H4 (cell line): Measurements from ENCODE around the gene VTA1. TPM values are rescaled to one million over a fixed set of nuclear protein-coding genes. Genes with fewer than 3 reads are reported as not detected.
A peak's percentile ranks its signal among the peaks of the same experiment; 100 is the strongest.
"Not testable (repeated sequence)": the region's sequence is repeated elsewhere in the genome, so short reads cannot be mapped to it uniquely, and the experiment has no call there.

ENCODE experiments used
- DNase-seq: peaks from one replicate; pipeline ENCODE4 v3.0.0-alpha.2; 2015; ENCODE audit warnings: low spot score
- total RNA-seq: library from RNA; depleted of rRNA; stranded (reverse); fragments of >200 nt; shearing (Covaris generic); gene quantifications from 2 replicates; pipeline ENCODE4 v1.2.3, GENCODE V29; 2014; rRNA removed

Gene VTA1, protein sequence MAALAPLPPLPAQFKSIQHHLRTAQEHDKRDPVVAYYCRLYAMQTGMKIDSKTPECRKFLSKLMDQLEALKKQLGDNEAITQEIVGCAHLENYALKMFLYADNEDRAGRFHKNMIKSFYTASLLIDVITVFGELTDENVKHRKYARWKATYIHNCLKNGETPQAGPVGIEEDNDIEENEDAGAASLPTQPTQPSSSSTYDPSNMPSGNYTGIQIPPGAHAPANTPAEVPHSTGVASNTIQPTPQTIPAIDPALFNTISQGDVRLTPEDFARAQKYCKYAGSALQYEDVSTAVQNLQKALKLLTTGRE
- total RNA-seq = 53.7 and 66.7 TPM in 2 replicates

DNA sequence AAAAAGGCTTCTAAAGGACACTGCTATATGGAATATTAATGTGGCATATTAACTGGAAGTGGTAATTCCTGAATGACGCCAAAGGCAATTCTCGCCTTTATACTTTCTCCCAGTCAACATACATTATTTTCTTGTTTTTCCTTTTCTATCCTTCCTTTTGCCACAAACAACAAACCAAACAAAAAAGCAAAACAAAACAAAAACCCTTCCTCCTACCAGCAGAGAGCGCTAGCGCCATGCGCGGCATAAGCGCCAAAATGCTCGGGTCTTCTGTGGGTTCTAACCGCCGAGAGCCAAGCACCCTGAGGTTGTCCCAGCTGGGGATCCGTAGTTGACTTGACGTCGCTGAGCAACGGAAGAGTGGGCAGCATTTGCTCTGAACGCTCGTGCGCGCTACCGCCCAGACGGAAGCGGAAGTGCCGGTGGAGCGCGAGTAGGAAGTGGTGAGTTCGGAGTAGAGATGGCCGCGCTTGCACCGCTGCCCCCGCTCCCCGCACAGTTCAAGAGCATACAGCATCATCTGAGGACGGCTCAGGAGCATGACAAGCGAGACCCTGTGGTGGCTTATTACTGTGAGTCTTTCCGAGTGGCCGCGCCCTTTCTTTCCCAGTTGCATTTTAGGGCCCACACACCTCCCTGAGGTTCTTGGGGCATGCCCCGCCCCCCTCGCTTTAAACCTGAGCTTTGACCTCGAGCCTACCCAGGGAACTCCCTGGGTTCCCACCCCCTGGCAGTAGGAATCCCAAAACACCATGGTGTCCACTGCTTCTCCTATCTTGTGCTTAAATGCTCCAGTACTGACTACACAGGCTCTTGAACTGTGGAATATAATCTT is at the start of gene VTA1, which contains the start of gene NMBR:
TSS of gene VTA1 (plus strand) at position 436 of the 835 bp plus-strand sequence. CDS start at position 461, 25 bp downstream.
TSS of gene NMBR (minus strand) at position 295 of the 835 bp plus-strand sequence. CDS start 58,464 bp downstream, outside the sequence.
- peak; percentile 98 for DNase-seq

DNA sequence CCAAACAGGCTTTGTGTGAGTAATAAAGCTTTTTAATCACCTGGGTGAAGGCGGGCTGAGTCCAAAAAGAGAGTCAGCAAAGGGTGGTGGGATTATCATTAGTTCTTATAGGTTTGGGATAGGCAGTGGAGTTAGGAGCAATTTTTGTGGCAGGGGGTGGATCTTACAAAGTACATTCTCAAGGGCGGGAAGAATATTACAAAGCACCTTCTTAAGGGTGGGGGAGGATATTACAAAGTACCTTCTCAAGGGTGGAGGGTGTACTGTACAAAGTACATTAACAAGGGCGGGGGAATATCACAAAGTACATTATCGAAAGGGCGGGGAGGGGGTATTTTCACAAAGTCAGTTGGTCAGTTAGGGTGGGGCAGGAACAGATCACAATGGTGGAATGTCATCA is 42.2 kb upstream of the VTA1 start:
- not testable (repeated sequence) for DNase-seq

DNA sequence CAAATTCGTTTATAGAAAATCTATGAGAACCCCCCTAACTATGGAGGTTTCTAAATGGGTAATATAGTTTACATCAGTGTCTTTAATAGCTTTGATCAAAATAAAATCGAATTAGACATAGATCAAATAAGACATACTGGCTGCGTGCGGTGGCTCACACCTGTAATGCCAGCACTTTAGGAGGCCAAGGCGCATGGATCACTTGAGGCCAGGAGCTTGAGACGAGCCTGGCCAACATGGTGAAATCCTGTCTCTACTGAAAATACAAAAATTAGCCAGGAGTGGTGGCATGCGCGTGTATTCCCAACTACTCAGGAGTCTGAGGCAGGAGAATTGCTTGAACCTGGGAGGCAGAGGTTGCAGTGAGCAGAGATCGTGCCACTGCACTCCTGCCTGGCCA is 36.2 kb upstream of the VTA1 start:
- not testable (repeated sequence) for DNase-seq

DNA sequence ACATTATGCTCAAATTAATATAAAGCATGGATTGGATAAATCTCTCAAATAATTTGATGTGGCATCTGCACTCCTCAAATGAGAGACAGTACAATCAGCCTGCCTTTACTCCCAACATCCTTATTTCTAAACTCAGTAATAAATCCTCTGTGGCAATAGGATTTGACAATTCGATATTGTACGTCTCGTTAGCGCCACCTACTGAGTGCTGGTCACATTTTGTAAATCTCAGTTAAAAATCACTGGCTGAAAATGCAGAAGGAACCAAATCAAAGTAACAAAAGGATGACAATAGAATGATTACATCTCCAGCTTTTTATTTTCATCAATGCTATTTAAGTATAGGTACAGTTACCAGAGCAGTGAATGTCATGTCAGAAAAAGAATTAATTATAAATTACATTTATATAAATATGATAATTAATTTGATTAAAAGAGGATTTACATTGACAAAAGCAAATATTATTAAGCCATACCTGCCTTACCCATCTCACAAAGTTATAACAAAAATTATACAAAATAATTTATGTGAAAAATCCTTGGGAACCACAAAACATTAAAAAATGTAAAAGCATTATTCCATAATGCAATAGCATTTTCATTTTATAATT is 34.5 kb upstream of the VTA1 start:
- peak; percentile 43 for DNase-seq

DNA sequence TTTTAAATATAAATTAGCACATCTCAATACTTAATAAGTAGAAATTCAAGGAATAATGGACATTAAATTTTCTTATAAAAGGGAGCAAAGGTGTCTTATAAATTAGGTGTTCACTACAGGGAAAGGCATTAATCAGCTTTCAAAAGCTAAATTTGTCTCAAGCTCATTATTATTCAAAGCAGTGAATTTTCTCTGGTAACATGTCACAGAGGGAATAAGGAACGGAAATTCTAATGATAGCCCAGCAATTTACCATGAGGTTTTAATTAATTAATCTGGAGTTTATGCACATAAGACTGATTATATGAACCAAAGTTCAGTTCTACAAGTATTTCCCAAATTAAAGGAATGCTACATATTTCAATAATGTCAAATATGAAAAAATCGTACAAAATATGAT is 29.7 kb upstream of the VTA1 start:
- no peak for DNase-seq

DNA sequence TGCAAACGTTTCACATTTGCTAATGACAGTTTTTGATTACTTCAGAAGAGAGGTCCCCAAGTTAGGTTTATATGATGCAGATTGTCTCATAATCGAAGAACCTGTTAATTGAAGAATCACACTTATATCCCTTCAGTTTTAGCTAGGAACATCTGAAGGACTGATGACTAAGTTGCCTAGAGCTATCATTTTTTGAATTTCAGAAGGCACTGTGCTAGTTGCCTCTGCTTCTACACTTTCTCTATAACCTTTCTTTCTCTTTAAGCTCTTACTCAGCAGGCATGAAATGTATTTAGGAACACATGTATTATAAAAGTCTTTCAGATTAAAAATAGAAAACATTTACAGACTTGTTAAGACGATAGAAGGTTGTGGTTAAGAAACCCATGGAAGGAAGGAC is 28.7 kb upstream of the VTA1 start:
- no peak for DNase-seq

DNA sequence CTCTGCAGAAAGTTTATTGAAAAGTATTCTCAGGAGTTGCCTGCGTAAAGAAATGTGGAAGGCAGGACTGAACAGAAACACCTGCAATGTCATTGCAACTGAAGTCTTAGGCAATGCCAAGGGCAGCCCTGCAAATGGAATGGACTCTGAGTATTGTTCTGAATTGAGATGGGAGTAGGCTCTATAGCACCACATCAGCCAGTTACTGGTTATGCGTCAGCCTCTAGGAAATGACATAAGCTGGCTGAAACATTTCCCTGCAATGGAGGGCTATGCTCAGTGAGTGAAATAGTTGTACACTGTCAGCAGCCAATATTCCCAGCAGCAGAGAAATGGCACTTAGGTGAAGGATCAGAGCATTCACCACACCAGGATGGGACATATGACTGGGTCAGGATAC is 28.1 kb upstream of the VTA1 start:
- no peak for DNase-seq

DNA sequence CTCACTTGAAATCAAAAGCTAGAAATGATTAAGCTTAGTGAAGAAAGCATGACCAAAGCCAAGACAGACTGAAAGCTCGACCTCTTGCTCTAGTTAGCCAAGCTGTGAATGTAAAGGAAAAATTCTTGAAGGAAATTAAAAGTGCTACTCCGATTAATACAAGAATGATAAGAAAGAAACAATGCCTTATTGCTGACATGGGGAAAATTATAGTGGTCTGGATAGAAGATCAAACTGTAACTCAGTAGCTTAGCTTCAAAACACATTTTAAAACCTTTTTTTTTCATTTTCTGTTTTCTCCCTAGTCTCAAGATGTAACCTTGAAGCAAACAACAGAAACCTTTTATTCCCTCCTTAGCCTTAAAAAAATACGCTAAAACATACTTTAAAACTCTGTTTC is 25.7 kb upstream of the VTA1 start:
- no peak for DNase-seq

DNA sequence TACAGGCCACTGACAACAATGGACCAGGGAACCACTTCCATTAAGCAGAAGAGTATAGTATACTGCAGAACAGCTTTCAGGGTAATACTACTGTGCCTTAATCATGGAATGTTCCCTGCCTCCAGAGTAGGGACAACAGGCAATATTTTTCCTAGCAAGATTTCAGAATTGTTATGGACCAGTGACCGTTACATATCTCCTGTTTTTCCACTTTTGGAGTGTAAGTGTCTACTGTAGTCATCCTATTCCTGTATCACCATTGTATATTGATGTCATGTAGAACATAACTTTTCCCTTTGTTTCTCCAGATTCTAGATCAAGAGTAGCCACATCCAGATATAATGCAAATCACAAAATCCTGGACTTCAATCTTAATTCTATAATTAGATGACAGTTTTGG is 16.2 kb upstream of the VTA1 start:
- no peak for DNase-seq

DNA sequence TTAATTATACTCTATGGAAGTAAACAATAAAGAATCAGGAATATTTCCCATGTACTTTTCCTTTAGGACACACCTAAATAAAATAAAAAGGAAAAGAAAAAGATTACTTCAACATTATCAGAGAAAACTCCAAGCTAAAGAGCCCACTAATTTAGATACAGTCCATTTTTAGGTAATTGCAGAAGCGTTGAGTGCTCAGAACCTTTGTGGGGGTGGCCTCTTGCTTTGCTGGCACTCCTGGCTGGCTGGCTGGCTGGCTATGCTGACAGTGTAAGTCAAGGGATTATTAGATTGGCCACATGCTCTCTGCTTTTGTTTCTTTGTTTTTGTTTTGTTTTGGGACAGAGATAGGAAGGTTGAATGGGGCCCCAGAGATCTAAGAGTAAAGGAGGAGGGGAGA is 14.4 kb upstream of the VTA1 start, which contains the start of gene GJE1:
TSS of gene GJE1 (plus strand) at position 301 of the 400 bp plus-strand sequence. CDS start 234 bp downstream, outside the sequence.
- no peak for DNase-seq

DNA sequence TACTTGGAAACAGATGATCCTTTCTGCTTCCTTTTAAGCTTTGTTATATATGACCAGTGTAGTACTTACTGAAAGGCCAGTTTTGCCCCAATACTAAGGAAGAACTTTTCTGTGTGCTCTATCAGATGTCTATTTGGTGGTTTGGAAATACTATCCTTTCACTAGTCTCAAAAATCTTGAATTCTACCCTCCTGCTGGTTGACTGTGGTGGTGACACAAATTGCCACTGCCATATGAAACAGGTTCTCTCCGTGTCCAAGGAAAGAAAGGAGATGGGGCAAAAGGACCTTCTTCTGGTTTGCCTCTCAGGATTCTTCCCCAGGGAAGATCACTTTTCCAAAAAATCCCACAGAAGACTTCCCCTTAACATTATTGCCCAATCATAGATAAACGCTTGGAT is 8.2 kb upstream of the VTA1 start:
- no peak for DNase-seq

DNA sequence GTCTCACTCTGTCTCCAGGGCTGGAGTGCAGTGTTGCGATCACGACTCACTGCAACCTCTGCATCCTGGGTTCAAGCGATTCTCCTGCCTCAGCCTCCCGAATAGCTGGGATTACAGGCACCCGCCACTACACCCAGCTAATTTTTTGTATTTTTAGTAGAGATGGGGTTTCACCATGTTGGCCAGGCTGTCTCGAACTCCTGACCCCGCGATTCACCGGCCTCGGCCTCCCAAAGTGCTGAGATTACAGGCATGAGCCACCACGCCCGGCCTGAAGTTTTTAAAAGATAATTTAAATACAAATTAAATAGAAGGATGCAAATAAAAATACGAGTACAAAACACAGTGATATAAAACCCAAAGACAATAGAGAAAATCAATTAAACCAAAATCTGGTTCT is 5.5 kb upstream of the VTA1 start:
- DNase-seq = not testable (repeated sequence)

DNA sequence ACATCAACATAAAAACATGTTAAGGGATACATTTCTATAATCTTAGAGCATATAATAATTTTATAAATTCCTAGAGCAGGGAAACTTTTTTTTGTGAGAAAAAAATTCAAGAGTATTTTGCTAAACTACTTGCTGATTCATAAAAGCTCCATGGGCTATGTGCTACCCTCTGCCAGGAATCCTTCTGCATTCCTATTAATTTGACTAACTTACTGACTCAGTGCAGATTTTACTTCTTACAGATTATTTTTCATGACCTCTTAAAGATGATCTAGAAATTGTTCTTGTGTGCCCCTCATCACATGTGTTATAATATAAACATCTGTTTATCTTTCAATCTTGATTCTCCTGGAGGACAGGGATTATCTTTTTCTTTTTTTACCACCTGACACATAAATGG is 5.7 kb downstream of the VTA1 start:
- DNase-seq = no peak

DNA sequence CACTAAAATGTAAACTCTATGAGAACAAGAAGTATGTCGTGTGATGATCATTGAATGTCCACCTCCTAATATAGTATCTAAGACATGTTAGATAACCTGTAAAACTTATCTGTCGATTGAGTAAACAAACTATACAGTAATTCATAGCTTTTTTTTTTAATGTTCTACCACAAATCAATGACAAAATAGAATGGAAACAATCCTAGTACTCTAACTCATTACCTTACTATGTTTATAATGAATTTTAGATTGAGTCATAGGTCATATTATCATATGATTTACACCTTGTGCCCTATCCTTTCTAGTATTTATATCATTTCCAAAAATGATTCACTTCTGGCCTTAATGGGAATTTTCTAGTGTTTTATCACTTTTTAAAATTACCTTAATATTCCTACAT is 6.1 kb downstream of the VTA1 start:
- DNase-seq = no peak

DNA sequence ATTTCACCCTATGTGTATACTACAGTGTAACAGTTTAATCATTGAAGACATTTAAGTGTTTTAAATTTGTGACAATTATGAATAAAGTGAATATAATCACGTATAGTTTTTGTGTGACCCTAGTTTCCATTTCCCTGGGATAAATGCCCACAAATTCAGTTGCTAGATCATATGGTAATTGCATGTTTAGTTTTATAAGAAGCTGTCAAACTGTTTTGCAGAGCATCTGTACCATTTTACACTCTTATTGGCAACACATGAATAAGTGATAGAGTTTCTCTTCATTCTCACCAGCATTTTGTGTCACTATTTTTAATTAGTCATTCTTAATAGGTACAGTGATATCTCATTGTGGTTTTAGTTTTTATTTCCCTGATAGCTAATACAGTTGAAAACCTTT is 7.3 kb downstream of the VTA1 start:
- no peak for DNase-seq

DNA sequence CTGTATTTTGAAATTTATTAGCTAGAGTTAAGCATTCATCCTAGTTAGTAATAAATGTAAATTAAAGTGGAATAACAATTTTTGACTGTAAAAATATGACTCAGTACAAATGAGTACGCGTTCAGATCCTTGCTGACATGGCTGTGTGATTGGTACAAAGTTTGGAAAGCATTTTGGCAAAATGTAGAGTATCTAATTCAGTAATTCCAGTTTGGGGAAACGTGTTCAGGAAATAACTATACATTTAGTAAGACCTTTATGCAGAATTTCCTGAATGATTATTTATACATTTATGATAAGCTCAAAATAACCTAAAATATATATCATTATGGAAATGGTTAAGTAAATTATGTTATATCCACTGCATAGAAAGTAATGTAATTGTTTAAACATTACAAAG is 8.0 kb downstream of the VTA1 start:
- DNase-seq = no peak

DNA sequence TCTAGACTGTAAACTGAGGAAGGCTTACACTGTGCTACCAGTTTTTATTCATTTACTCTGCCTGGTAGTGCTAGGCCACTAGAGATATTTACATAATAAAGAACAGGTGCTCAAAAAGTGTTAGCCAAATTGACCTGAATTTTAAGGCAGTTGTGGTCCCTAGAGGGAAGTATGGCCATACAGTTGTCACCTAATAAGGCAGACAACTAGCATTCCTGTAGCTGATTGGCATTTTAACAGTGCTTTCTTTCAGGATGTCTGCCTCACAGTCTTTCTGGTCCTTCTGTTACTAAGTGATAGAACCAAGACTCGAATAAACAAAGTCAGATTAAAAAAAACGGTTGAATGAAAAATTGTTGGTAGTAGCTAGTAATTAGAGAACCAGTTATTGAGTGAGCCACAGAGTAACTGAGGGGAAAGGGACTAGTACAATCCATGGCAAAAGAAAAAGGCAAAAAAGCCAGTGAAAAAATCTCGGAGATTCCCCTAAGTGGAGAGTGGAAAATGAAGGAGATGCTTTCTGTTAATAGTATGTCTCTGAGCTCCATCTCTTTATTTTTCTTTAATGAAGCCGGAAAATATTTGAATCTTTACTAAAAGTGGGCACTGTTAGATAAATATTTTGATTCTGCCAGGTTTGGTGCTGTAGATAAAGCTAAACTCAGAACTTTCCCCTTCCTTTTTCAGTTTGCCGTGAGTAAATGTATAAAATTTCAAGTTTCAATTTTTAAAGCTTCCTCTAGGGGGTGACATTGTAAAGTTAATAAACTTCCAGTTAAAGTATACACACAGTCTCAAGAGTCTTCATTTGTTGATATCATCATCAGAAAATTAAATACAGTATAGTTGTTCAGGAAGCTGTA is 9.1 kb downstream of the VTA1 start:
- DNase-seq = peak; percentile 3

DNA sequence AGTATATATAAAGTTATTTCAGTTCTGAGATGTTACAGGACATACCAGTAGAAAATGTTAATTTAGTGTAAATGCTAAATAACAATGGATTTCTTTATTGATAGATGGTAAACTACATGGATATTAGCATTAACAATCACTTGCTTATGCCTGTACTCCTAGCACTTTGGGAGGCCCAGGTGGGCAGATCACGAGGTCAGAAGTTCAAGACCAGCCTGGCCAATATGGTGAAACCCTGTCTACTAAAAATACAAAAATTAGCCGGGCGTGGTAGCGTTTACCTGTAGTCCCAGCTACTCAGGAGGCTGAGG is 9.7 kb downstream of the VTA1 start:
- DNase-seq = not testable (repeated sequence)

DNA sequence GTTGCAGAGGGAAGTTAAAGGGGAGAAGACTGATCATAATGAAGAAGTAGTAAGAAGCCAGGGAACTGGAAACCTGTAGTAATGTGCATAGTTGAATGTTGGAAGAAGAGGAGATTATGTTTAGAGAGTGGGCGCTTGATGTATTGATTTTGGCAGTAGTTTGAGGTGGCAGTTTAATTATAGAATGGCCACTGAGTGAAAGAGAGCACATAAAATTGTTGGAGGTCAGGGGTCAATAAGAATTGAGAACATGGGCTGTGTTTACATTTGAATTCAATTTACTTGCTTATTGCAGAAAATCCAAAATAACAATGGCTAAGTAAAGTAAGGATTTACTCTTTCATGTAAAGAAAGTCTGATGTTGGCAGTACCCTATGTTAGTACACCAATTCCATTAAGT is 15.7 kb downstream of the VTA1 start:
- no peak for DNase-seq

DNA sequence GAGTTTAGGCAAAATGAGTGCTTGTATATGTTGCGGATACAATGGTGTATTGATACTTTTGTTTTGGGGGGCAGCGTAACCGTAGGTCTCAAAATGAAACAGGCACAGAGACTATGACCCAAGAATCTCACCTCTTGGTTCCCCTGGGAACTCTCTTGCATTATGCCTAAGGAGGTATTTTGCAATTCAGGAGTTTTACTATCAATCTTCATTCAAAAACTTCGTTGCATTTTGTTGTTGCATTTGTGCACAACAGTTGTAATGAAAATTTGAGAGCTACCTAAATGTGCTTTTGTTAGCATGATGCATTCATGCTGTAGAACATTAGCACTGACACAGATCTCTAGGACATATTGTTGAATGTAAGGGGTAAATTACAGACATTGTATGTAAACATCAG is 18.2 kb downstream of the VTA1 start:
- no peak for DNase-seq

DNA sequence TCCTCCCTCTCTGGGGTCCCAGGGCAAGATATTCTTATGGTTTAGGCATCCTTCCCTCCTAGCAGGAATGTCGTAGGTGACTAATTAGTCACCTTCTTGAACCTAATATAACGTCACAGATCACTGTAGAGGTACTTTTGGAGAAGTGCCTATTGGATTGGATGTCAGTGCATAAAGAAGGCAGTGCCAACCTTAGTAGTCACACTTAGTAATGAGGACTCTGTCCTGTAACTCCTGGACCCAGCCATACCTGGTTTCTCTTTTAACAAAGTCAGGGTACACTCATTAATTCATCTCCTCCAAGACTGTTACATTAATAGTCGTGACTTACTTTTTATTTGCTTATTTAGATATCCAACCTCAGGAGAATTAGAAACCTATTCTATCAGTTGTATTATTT is 20.0 kb downstream of the VTA1 start:
- no peak for DNase-seq

DNA sequence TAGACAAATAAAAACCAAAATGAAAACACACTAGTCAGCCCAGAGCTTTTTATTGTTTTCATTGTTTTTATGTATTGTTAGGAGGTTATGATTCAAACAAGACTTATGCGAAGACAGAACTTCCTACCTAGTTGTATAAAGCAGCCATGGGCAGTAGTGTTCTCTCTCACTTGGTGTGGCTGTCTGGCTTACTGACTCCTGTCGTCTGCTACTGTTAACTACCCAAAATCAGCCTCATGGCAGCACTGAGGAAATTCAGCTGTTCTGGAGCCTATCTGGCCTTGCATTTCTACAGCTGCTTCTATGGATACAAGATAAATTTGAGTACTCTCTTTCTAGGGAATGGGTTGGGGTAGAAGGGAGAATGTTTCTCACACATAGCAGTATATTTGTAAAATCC is 20.4 kb downstream of the VTA1 start:
- DNase-seq = no peak
